ENCODE results near the gene PTPRD.

Gene PTPRD

DNA sequence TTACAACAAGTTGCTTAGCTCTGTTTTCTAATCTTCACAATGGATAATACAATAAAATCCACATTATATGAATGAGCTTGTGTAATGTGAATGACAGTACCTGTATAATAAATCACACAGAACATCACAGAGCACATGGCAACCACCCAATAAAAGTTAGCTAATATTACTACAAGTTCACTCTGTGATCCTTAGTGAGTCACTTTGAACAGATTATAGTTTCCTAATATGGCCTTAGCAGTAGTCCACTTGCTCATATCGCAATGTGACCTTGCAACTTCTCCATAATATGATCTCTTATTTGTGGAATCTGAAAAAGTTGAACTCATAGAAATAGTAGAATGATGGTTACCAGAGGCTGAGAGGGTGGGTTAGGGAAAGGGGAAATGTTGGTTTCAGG lies 361.3 kb downstream of the PTPRD start:
- DNase-seq (ENCODE audit: low read depth): peak; percentile 92
- H3K4me3 ChIP-seq (ENCODE audit: low read depth, low read length): no peak overlapping the region
- no peak for TF ChIP-seq CTCF (conservative IDR thresholded peaks at IDR 0.05; ENCODE audit: low read depth, low read length)

- DNase-seq (ENCODE audit: low read depth): peak; percentile 78
- TF ChIP-seq CTCF (conservative IDR thresholded peaks at IDR 0.05; ENCODE audit: low read depth, low read length): no peak
- H3K4me3 ChIP-seq (ENCODE audit: low read depth, low read length): no peak overlapping the region
Observed at GRCh38 chr9:10250219-10250618, 362.6 kb downstream of the PTPRD start.

DNA sequence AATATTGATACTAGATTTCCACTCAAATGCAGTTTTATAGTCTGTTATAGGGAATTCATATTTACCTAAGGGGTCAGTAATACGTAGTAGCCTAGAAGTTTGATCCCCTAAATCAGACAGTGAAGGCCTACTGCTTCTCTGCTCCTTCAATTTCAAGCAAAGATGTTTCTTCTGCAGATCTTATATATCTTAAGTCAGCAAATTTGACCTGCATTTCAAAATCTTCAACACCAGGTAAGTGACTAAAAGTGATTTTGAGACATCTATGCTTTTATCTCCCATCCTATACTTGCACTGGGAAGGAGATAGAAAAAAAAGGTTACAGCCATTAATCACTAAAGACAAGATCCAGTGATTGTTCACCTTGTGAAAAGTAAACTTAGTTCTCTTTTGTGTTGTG lies 363.9 kb downstream of the PTPRD start:
- no peak for TF ChIP-seq CTCF (conservative IDR thresholded peaks at IDR 0.05; ENCODE audit: low read depth, low read length)
- no peak overlapping the region for H3K4me3 ChIP-seq (ENCODE audit: low read depth, low read length)
- no peak for DNase-seq (ENCODE audit: low read depth)

DNA sequence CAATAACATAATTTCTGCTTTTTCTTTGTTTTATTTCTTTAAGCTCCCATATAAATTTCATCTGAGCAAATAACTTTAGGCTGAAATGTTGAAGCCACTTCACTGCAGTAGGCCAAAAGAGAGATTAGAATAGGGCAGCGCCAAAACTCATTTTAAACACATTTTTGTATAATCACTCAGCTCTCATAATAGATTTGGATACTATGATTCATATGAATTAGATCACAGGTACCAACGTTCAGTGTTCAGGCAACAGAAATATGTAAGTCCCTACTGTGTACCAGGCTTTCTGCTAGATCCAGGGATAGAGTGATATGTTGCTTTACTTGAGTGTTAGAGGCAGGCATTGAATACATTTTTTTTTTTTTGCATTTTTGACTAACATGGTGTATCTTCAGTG lies 370.5 kb downstream of the PTPRD start:
- no peak for TF ChIP-seq CTCF (conservative IDR thresholded peaks at IDR 0.05; ENCODE audit: low read depth, low read length)
- no peak overlapping the region for H3K4me3 ChIP-seq (ENCODE audit: low read depth, low read length)
- DNase-seq (ENCODE audit: low read depth): no peak

GRCh38 chr9:10238087-10238486 lies 374.7 kb downstream of the PTPRD start:
- DNase-seq (ENCODE audit: low read depth): peak; percentile 37
- H3K4me3 ChIP-seq (ENCODE audit: low read depth, low read length): no peak overlapping the region
- TF ChIP-seq CTCF (conservative IDR thresholded peaks at IDR 0.05; ENCODE audit: low read depth, low read length): no peak

DNA sequence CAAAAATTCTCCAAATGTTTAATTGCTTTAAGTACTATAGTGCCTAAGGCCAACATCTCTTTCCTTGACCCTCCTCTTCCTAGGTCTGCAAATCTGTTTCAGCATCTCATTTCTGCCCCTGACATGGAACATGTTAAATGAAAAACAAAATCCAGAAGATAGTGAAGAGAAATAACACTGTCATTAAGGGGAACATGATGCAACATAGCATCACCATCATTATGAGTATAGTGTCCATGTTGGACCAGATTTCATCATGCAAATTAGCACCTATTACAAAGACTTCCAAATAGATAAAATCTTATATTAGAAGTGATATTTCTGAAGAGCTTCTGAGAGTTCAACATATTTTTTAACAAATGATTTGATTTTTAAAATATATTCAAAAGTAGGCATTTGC lies 375.2 kb downstream of the PTPRD start:
- no peak for TF ChIP-seq CTCF (conservative IDR thresholded peaks at IDR 0.05; ENCODE audit: low read depth, low read length)
- H3K4me3 ChIP-seq (ENCODE audit: low read depth, low read length): no peak overlapping the region
- DNase-seq (ENCODE audit: low read depth): no peak

DNA sequence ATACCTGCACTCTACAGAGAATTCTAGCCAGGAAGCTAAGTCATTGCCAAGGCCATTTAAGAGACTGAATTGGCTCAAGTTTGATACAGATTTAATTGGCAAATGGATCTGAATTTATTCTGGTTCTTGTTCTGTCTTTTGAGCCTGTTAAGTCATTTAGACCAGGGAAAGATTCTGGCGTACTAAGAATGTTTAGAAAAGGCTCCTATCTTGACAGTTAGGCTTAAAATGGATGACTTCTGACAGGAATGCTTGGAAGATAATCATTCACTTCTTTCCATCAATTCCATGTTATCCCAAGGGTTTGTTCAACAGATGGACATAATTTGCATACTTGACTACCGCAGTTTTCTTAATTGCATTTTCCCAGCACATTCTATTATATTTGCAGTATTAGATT lies 376.6 kb downstream of the PTPRD start:
- TF ChIP-seq CTCF (conservative IDR thresholded peaks at IDR 0.05; ENCODE audit: low read depth, low read length): no peak
- H3K4me3 ChIP-seq (ENCODE audit: low read depth, low read length): no peak overlapping the region
- no peak for DNase-seq (ENCODE audit: low read depth)

All from choroid plexus epithelial cell (primary cell).